Stimulated activated CD8-positive, alpha-beta memory T cell treated with anti-CD3 and anti-CD28 coated beads, Interleukin-15, amount 100 ng/mL, for 4 hours (primary cell): Measurements from ENCODE around the gene NEK5.
"Not testable (repeated sequence)": the region's sequence is repeated elsewhere in the genome, so short reads cannot be mapped to it uniquely, and the experiment has no call there.

Experiments
- DNase-seq, 2 donors: peaks; one replicate each; pipeline ENCODE4 v3.0.0-alpha.2; 2020; ENCODE audit warnings: low read depth in 2 of 2

Gene NEK5

GRCh38 chr13:52137489-52137888 is 8.6 kb upstream of the NEK5 start:
- no peak for DNase-seq

- DNase-seq = no peak
Measured at GRCh38 chr13:52136763-52137162, 7.9 kb upstream of the NEK5 start.

DNA sequence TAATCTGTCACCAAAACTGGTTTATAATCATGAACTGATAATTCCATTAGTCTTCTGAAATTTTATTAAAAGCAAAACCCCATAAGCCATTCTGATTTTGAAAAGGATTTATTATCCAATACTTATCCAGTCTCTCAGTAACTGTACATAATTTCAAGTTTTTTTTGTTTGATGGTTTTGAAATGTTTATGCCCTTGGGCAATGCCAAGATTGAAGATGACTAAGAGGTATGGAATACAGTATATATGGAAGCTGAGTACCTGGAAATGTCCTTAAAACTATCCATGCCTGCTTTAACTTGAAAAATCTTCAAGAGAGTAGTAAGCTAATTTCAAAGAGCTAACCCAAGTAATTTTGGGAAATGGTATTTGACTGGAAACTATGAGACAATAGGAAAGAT is 1.8 kb upstream of the NEK5 start:
- no peak for DNase-seq

DNA sequence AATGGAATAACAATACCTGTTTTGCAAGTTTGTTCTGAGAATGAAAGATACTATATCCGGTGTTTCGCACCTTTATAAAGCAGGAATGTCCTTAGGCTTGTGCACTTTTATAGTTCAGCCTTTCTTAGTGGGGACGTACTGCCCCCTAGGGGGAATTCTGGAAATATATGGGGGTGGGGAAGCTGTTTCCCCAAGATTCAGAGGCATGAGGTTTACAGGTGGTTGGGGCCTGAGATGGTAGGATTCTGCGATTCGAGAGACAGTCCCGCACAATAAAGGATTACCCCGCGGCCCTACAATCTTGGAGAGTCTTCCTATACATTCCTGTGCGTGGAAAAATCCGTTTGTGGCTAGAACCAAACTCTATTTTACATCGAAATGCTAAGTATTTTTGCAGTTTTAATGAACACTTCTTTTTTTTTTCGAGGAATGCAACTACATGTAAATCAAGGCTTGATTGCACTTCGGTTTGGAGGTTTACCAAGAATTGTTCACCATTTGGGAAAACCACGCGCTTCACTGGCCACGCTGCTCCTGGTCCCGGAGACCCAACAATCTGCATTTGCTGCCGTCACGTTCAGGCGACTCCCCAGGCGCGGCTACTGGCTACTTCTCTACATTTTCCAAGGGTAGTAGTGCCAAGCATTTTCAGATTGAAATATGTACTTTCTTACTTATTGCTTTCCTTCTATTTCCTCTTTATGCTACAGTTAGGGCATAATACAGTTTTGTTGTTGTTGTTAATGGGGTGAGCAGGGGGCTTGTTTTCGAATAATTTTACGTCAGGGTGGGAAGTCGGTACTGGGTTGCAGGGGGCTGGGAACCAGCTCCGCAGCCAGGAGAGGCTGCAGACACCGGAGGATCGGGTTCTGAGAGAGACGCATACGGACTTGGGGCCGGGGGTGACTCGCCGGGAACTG is 830 bp downstream of the NEK5 start:
- peak in 1 of 2 donors; percentile 15 for DNase-seq

GRCh38 chr13:52127378-52127777 is 1.5 kb downstream of the NEK5 start:
- no peak for DNase-seq

GRCh38 chr13:52125547-52125946 is 3.3 kb downstream of the NEK5 start:
- DNase-seq = no peak

DNA sequence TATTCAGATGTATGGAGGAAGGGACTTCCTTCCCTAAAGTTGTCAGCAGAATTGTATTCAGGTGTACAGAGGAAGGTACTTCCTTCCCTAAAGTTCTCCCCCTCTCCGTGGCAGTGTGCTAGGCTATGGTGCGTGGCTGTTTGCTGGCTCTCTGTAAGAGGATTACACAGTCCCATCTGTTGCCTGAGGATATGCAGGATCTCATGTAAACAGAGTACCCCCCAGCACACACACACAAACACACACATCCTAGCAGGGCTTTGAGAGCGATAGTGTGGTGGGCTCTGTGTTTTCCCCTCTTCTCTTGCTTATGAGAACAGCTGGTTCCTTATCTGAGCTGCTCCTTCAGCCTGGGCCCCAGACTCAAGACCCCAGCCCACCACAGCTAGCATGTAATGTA is 10.3 kb downstream of the NEK5 start:
- no peak for DNase-seq

GRCh38 chr13:52118095-52118494 is 10.8 kb downstream of the NEK5 start:
- no peak for DNase-seq

DNA sequence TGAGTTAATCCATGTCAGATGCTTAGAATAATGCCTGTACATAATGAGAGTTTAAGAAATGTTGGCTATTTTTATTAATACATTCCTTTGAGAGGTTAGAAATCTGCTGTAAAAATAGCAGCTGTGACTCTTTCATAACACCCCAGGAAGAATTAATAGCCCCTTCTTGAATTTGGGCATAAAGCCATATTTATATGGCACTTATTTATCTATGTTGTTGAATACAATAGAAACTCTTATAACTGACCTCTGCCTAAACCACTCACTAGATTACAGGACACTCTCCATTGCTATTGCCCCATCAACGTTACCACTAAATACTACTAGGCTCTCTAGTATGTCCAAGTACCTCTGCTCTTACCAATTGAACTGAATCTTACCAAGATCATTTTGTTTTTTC is 16.3 kb downstream of the NEK5 start:
- DNase-seq = no peak

DNA sequence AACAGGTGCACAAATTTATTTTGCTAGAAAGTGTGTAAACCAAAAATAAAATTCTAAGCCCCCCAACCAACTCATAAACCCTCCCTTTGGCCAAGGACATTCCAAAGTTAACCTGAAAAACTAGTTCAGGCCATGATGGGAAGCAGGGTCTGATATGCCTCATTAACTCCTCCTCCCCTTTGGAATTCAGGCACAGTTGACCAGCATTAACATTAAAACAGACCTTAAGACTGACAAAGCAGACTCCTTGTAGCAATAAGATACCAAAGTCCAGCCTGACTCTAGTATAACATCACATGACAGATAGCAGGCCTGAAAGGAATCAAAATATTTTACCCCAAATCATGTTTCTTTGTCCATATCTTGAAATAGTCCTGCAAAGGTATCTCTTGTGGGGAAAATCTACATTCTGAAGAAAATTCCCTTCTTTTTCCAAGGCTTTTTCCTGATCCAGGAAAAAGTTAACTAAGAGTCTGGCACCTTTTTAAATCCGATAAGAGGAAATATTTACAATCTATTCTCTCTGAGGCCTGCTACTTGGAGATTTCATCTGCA is 19.7 kb downstream of the NEK5 start:
- DNase-seq = no peak

DNA sequence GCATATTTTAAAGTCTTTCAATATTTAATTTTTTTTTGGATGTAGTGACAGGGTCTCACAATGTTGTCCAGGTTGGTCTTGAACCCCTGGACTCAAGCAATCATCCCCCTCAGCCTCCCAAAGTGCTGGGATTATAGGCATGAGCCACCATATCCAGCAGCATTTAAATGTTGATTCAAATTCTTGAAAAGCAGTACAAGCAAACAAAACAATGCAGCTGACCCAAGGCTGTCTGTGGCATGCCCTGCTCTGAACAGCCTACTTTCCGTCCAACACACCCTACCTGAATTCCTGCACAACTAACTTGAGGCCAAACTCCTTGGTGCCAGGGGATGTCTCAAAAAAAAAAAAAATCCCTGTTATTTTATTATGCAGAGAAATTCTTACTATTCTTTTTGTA is 23.0 kb downstream of the NEK5 start:
- no peak for DNase-seq

- DNase-seq = no peak
Measured at GRCh38 chr13:52104624-52105023, 24.2 kb downstream of the NEK5 start.

DNA sequence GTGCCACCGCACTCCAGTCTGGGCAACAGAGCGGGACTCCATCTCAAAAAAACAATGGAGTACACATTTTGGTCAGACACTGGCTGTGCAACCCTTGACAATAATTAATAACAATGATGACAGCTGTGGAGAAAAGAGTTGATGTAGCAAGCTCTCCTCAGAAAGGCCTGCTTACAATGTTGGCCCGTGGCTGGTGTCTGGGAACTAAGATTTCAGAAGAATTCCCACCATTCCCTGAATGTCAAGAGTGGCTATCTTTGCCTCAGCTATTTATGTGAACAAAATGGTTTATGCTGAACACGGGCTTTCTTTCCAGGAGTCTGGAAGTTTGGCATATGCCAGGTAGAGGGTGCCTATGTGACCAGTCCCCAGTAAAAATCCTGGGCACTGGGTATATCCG is 25.5 kb downstream of the NEK5 start:
- DNase-seq = no peak

GRCh38 chr13:52102423-52102822 is 26.4 kb downstream of the NEK5 start:
- not testable (repeated sequence) for DNase-seq

GRCh38 chr13:52097197-52097596 is 31.7 kb downstream of the NEK5 start:
- DNase-seq = no peak

GRCh38 chr13:52096748-52097147 is 32.1 kb downstream of the NEK5 start:
- DNase-seq = no peak

DNA sequence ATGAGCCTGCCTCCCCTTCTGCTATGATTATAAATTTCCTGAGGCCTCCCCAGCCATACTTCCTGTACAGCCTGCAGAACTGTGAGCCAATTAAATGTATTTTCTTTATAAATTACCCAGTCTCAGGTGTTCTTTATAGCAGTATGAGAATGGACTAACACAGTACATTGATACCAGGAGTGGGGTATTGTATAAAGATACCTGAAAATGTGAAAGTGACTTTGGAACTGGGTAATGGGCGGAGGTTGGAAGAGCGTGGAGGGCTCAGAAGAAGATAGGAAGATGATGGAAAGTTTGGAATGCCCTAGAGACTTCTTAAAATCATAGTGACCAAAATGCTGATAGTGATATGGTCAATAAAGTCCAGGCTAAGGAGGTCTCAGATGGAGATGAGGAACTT is 32.8 kb downstream of the NEK5 start:
- DNase-seq = no peak

GRCh38 chr13:52092087-52092486 is 36.8 kb downstream of the NEK5 start:
- no peak for DNase-seq

DNA sequence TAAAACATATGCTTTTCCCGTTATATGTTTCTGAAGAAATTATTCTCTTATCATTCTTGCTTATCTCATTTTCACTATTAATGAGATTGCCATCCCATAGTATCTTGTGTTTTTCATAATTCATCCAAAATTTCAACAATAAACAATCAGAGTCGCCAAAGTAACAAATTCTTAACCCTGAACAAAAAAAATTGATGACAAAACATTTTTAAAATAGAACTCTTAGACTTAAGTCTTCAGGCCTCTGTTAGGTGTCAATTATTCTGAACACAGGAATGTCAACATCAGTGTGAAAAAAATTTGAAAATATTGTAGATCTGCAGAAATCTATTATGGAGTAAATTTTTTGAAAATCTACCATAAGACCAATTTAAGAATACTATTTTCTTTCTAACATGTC is 37.4 kb downstream of the NEK5 start:
- no peak for DNase-seq

DNA sequence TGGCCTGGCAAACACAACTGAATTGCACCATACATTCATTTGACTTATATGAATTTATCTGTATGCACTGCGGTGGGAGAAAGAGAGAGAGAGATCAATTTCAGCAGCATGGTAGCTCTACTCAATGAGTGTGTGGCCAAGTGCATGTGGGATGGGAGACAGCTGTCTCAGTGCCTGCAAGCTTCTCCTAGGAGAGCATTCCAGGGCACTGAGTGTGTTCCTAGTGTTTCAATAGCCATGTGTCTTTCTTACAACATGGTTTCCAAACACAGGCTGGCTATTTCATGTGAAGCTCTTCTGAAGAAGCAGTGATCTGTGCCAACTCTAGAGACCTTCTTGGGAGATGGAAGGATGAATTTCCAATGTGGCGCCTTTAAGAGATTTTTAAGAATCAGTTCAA is 43.5 kb downstream of the NEK5 start:
- no peak for DNase-seq

DNA sequence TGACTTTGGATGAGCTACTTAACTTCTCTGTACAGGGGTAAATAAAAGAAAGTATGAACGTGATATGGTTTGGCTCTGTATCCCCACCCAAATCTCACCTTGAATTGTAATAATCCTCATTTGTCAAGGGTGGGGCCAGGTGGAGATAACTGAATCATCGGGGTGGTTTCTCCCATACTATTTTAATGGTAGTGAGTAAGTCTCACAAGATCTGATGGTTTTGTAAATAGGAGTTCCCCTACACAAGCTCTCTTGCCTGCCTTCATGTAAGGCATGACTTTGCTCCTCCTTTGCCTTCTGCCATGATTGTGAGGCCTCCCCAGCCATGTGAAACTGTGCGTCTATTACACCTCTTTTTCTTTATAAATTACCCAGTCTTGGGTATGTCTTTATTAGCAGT is 43.9 kb downstream of the NEK5 start:
- not testable (repeated sequence) for DNase-seq

- no peak for DNase-seq
Measured at GRCh38 chr13:52082601-52083000, 46.3 kb downstream of the NEK5 start.

GRCh38 chr13:52079891-52080290 is 49.0 kb downstream of the NEK5 start:
- not testable (repeated sequence) for DNase-seq
